K562 (cell line): ENCODE data around the gene GALE. TPM values are rescaled to one million over a fixed set of nuclear protein-coding genes. Genes with fewer than 3 reads are reported as not detected.
A peak's percentile ranks its signal among the peaks of the same experiment; 100 is the strongest.

Source experiments
- ATAC-seq: fragments of 200-7000 bp; cut with Tn5 transposase; 3 replicates; pipeline ENCODE4 v1.9.1; 2020; ENCODE audit warnings: moderate library complexity
- BruUV-seq: library from RNA; stranded (reverse); fragments of 400-500 nt; replicated peaks from 2 replicates; lab custom pipeline; 2021; lab: Mats Ljungman, UMichigan
- CTCF ChIA-PET: fragments of 300-600 bp; formaldehyde crosslinking; extraction: SDS; loops from one replicate; lab custom pipeline; 2021; ENCODE audit warnings: low intra/inter-chr PET ratio; lab: Yijun Ruan, JAX
- POLR2A ChIA-PET: fragments of 300-600, 350-650 bp; sonication (Branson Sonifier 250); formaldehyde crosslinking; extraction: SDS; loops from one replicate; lab custom pipeline; 2021; ENCODE audit warnings: antibody characterized with exemption, inconsistent platforms; lab: Yijun Ruan, JAX
- DNase-seq, 4 experiments: peaks; one replicate each; pipeline versions ENCODE4 v3.0.0 to v3.0.0-alpha.2; 2011 to 2018; ENCODE audit warnings: low spot score in 3 of 4, mixed read lengths in 3 of 4; ENCODE audit errors: extremely low read depth in 1 of 4
- FAIRE-seq: peaks from 2 replicates; lab custom pipeline; 2011; peaks lifted over from hg19 to GRCh38; lab: Jason Lieb, UNC
- H2AFZ ChIP-seq: 2 replicates; pipeline ENCODE4 v1.6.0; 2011; ENCODE audit warnings: low read depth, low read length, control low read depth, inconsistent platforms
- H3K27ac ChIP-seq: fragments of 200-600 bp; 3 replicates; pipeline ENCODE4 v1.8.0; 2011; ENCODE audit warnings: low read depth, mild to moderate bottlenecking, control low read depth, inconsistent platforms, low read length, moderate library complexity, mixed read lengths; ENCODE audit errors: extremely low read depth
- H3K27me3 ChIP-seq, 2 experiments: fragments of 300-600 bp in 1 of 2; 2 replicates in 1 of 2; 3 replicates in 1 of 2; pipeline versions ENCODE4 v1.6.0 to v1.8.0; 2011; ENCODE audit warnings: inconsistent platforms in 2 of 2, low read length in 2 of 2, mild to moderate bottlenecking in 1 of 2, mixed read lengths in 1 of 2, moderate library complexity in 1 of 2; ENCODE audit not compliant: control insufficient read depth in 2 of 2, insufficient read depth in 2 of 2
- H3K36me3 ChIP-seq: fragments of 300-600 bp; 3 replicates; pipeline ENCODE4 v1.8.0; 2011; ENCODE audit warnings: mild to moderate bottlenecking, low read length, inconsistent platforms; ENCODE audit not compliant: control insufficient read depth, insufficient read depth
- H3K4me1 ChIP-seq, 2 experiments: fragments of 200-600 bp in 1 of 2; replicated peaks in 1 of 2; 2 replicates in 1 of 2; 3 replicates in 1 of 2; pipeline versions ENCODE4 v1.5.1 to v1.8.0; 2011; ENCODE audit warnings: inconsistent platforms in 2 of 2, low read length in 2 of 2, mild to moderate bottlenecking in 1 of 2, mixed read lengths in 1 of 2, moderate library complexity in 1 of 2; ENCODE audit not compliant: control insufficient read depth in 2 of 2, insufficient read depth in 2 of 2
- H3K4me2 ChIP-seq: 2 replicates; pipeline ENCODE4 v1.6.1; 2011; ENCODE audit warnings: low read length, control low read depth, inconsistent platforms, mixed read lengths; ENCODE audit not compliant: insufficient read depth
- H3K4me3 ChIP-seq: fragments of 200-600 bp; sonication (generic), shearing (Covaris generic); 2 replicates; pipeline ENCODE4 v1.5.1; 2016; ENCODE audit warnings: control low read depth, inconsistent platforms
- H3K79me2 ChIP-seq: fragments of 200-600 bp; 3 replicates; pipeline ENCODE4 v1.8.0; 2011; ENCODE audit warnings: low read length, inconsistent platforms; ENCODE audit not compliant: control insufficient read depth, insufficient read depth
- H3K9ac ChIP-seq, 2 experiments: 2 replicates each; pipeline versions ENCODE4 v1.6.0 to v1.6.1; 2011; ENCODE audit warnings: low read depth in 2 of 2, low read length in 2 of 2, control low read depth in 1 of 2, inconsistent platforms in 1 of 2, mild to moderate bottlenecking in 1 of 2, mixed read lengths in 1 of 2; ENCODE audit not compliant: insufficient read depth in 1 of 2
- H3K9me1 ChIP-seq: one replicate; pipeline ENCODE4 v1.6.0; 2011; ENCODE audit warnings: inconsistent platforms, mild to moderate bottlenecking, low read length, moderate library complexity; ENCODE audit not compliant: control insufficient read depth, insufficient read depth
- H3K9me3 ChIP-seq: replicated peaks from 2 replicates; pipeline ENCODE4 v1.5.1; 2011; ENCODE audit warnings: low read depth, low read length, inconsistent platforms; ENCODE audit not compliant: control insufficient read depth, insufficient read depth
- H4K20me1 ChIP-seq: replicated peaks from 2 replicates; pipeline ENCODE4 v1.6.1; 2011; ENCODE audit warnings: low read length, inconsistent platforms, mixed read lengths; ENCODE audit not compliant: control insufficient read depth, insufficient read depth
- MAFK ChIP-seq: IDR thresholded peaks from 2 replicates; pipeline ENCODE4 v1.6.1; 2011; ENCODE audit warnings: low read length, improper control_type of control experiment
- MED1 ChIP-seq: sonication (generic); formaldehyde crosslinking; IDR thresholded peaks from 2 replicates; pipeline ENCODE4 v1.8.1; 2023; ENCODE audit warnings: missing genetic modification reagents, borderline replicate concordance
- MTA1 ChIP-seq: fragments of 450-650 bp; IDR thresholded peaks from 2 replicates; pipeline ENCODE4 v1.6.1; 2017; ENCODE audit warnings: borderline replicate concordance
- NFE2 ChIP-seq: IDR thresholded peaks from 2 replicates; pipeline ENCODE4 v1.6.1; 2014; ENCODE audit warnings: antibody characterized with exemption, low read depth
- RAD51 ChIP-seq: fragments of 450-650 bp; IDR thresholded peaks from 2 replicates; pipeline ENCODE4 v1.7.1; 2016; ENCODE audit warnings: low read depth, mild to moderate bottlenecking, borderline replicate concordance
- SUPT5H ChIP-seq: fragments of 450-650 bp; IDR thresholded peaks from 2 replicates; pipeline ENCODE4 v1.6.1; 2016
- ZNF12 ChIP-seq: sonication (generic); formaldehyde crosslinking; IDR thresholded peaks from 2 replicates; pipeline ENCODE4 v1.4.0; 2020; ENCODE audit warnings: mild to moderate bottlenecking, missing genetic modification reagents
- ZNF23 ChIP-seq: fragments of 250-450 bp; sonication (Bioruptor Pico); IDR thresholded peaks from 2 replicates; pipeline ENCODE4 v1.4.0; 2020; ENCODE audit warnings: mild to moderate bottlenecking
- WGBS: fragments of 100-300 bp; shearing (Covaris generic); methylation state at CpG from one replicate; pipeline ENCODE4 v1.1.6; 2016; ENCODE audit warnings: low coverage, mixed read lengths; ENCODE audit not compliant: insufficient coverage; ENCODE audit errors: missing lambda C conversion rate; 5-methylcytosine and 5-hydroxymethylcytosine counted together
- in situ Hi-C: fragments of 300-500 bp; cut with MboI; formaldehyde crosslinking; loops from 4 replicates; pipeline ENCODE4 v1.15.0; 2018; ENCODE audit warnings: inconsistent platforms, mixed read lengths
- intact Hi-C: fragments of 100-400 bp; cut with micrococcal nuclease; formaldehyde crosslinking; loops from 2 replicates; pipeline ENCODE4 v1.14.2; 2022
- polyA plus RNA-seq, 8 experiments: library from polyadenylated mRNA; depleted of rRNA in 4 of 8; stranded (reverse) in 5 of 8; unstranded in 3 of 8; fragments of >200 nt; fragmentation: Nextera tagmentation in 2 of 8; fragmentation: Illumina TruSeq in 1 of 8; extraction: Ambion mirVana in 2 of 8; extraction: Trizol in 1 of 8; gene quantifications; 2 replicates each; pipeline versions ENCODE4 v1.2.1 to v1.2.3, GENCODE V29; 2011 to 2014; ENCODE audit warnings: inconsistent platforms in 1 of 8, missing spikeins in 1 of 8
- total RNA-seq, 7 experiments: library from RNA; depleted of rRNA in 6 of 7; stranded (reverse); fragments of >200 nt in 6 of 7; fragmentation: Illumina TruSeq in 2 of 7; extraction: Trizol in 2 of 7; gene quantifications; 2 replicates each; pipeline versions ENCODE4 v1.2.1 to v1.2.3, GENCODE V29; 2011 to 2021; ENCODE audit warnings: low replicate concordance in 1 of 7
- TF ChIP-seq, protein P1 (sequence below), 2 experiments: IDR thresholded peaks in 1 of 2; conservative IDR thresholded peaks in 1 of 2; 2 replicates each; pipeline ENCODE4 v1.6.1; 2016; ENCODE audit warnings: low read depth in 2 of 2, mild to moderate bottlenecking in 1 of 2, missing compliant biosample characterization in 1 of 2, missing genetic modification characterization in 1 of 2, moderate library complexity in 1 of 2
- TF ChIP-seq, protein P2 (sequence below): fragments of 450-650 bp; IDR thresholded peaks from 2 replicates; pipeline ENCODE4 v1.6.1; 2016; ENCODE audit warnings: antibody characterized with exemption
- TF ChIP-seq, protein P3 (sequence below): fragments of 250-450 bp; sonication (Bioruptor Pico); IDR thresholded peaks from 2 replicates; pipeline ENCODE4 v1.5.0; 2021; ENCODE audit warnings: mild to moderate bottlenecking, borderline replicate concordance

GALE gene
- total and polyA plus RNA-seq, 9 of the 15 experiments (the other 6 are each of a cell fraction or from before 2014, with no cell fraction given): 8.4 to 139 (median 88.3) TPM

DNA sequence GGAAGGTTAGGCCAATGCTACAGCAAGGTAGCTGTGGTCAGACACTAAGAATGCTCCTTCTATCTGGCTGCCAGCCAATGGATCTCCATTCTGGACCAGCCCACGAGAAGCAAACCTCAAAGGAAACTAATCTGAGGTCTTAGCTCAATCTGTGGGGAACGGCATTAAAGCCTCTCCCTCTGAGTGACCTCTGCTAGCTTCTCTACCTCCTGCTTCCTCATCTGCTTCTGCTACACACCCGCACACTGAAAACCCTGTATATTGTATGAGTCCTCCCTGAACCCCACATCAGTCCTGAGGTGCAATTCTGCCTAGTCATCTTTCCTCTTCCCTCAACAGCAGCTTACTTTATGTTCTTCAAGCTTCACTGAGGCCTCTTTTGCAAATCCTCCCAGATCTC lies 6.9 kb upstream of the GALE start (continued):
- peak; percentile 75; the same call in 1 of the 2 replicates for TF ChIP-seq MAFK
- TF ChIP-seq NFE2: peak; percentile 88
- no peak for TF ChIP-seq MTA1
- no peak for TF ChIP-seq ZNF23 (CRISPR knock-in tag)

DNA sequence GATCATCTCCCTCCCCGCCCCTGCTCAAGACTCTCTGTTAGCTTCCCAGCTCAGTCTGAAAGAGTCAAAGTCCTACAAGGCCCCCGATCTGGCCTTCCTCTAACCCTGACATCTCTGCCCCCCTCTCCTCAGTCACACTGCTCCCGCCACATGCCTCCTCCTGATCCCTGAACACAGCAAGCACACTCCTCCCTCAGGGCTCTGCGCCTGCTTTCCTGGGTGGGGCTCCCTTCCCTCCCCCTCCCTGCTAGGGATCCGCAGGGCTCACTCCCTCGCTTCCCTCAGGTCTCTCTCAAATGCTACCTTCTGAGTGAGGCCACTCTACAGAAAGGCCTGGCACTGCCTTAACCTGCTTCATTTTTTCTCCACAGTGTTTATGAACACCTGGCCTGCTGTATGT lies 5.7 kb upstream of the GALE start:
- H4K20me1 ChIP-seq: no peaks in the 10 kb centered on the region
- H3K27ac ChIP-seq: no peak overlapping the region
- no TSS peak for BruUV-seq
- peaks cover 13 to 25% of the 10 kb centered on the region in 2 experiments for H3K4me1 ChIP-seq
- H3K9ac ChIP-seq: 0 out of 4 replicates have a peak overlapping the region, but pooled peaks of 1 of the 2 experiments have one; percentile 32
- DNase-seq: no peak
- no peak overlapping the region for H3K4me2 ChIP-seq
- POLR2A ChIA-PET: interaction anchor here (0.8 to 1.5 kb wide), 6 partner anchors 10 to 111 kb away, joined by 3 to 5 read pairs (median 4); no protein-coding TSS in a partner anchor
- 0 out of 3 replicates have a peak, but pooled peaks cover 2% of the 10 kb centered on the region for H3K79me2 ChIP-seq
- in situ Hi-C loops: loop anchor here (5.0 kb wide), 1 partner anchor 101 kb away; no protein-coding TSS in a partner anchor
- FAIRE-seq: no peak
- H3K27me3 ChIP-seq: no peaks in the 10 kb centered on the region
- 62% methylated on average over 6 of the region's 6 CpGs for WGBS
- intact Hi-C loops: no loop called here
- H3K36me3 ChIP-seq: no peaks in the 10 kb centered on the region; the same call in 2 of the 3 replicates
- TF ChIP-seq, protein P1, sequence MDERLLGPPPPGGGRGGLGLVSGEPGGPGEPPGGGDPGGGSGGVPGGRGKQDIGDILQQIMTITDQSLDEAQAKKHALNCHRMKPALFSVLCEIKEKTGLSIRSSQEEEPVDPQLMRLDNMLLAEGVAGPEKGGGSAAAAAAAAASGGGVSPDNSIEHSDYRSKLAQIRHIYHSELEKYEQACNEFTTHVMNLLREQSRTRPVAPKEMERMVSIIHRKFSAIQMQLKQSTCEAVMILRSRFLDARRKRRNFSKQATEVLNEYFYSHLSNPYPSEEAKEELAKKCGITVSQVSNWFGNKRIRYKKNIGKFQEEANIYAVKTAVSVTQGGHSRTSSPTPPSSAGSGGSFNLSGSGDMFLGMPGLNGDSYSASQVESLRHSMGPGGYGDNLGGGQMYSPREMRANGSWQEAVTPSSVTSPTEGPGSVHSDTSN (CRISPR knock-in tag; IDR thresholded peaks at IDR 0.05; ENCODE audit: low read depth): no peak
- TF ChIP-seq, protein P1 (tag; conservative IDR thresholded peaks at IDR 0.05; ENCODE audit: low read depth): no peak
- TF ChIP-seq MED1 (CRISPR knock-in tag) (no peak), ZNF12 (CRISPR knock-in tag) (no peak), SUPT5H (peak; percentile 15; the same call in 1 of the 2 replicates), RAD51 (no peak)
- TF ChIP-seq, protein P2, sequence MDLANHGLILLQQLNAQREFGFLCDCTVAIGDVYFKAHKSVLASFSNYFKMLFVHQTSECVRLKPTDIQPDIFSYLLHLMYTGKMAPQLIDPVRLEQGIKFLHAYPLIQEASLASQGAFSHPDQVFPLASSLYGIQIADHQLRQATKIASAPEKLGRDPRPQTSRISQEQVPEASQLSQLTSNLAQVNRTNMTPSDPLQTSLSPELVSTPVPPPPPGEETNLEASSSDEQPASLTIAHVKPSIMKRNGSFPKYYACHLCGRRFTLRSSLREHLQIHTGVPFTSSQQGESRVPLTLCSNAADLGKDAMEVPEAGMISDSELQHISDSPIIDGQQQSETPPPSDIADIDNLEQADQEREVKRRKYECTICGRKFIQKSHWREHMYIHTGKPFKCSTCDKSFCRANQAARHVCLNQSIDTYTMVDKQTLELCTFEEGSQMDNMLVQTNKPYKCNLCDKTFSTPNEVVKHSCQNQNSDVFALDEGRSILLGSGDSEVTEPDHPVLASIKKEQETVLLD: no peak
- TF ChIP-seq, protein P3, sequence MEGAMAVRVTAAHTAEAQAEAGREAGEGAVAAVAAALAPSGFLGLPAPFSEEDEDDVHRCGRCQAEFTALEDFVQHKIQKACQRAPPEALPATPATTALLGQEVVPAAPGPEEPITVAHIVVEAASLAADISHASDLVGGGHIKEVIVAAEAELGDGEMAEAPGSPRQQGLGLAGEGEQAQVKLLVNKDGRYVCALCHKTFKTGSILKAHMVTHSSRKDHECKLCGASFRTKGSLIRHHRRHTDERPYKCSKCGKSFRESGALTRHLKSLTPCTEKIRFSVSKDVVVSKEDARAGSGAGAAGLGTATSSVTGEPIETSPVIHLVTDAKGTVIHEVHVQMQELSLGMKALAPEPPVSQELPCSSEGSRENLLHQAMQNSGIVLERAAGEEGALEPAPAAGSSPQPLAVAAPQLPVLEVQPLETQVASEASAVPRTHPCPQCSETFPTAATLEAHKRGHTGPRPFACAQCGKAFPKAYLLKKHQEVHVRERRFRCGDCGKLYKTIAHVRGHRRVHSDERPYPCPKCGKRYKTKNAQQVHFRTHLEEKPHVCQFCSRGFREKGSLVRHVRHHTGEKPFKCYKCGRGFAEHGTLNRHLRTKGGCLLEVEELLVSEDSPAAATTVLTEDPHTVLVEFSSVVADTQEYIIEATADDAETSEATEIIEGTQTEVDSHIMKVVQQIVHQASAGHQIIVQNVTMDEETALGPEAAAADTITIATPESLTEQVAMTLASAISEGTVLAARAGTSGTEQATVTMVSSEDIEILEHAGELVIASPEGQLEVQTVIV (CRISPR knock-in tag): no peak
- H2AFZ ChIP-seq: no peak overlapping the region
- no peak overlapping the region for H3K4me3 ChIP-seq
- no peak for ATAC-seq
- CTCF ChIA-PET: no interaction called here
- no peaks in the 10 kb centered on the region for H3K9me1 ChIP-seq
- H3K9me3 ChIP-seq: no peaks in the 10 kb centered on the region
